NK-92 treated with Interleukin-12 subunit alpha and Interleukin-12 subunit beta, amount 100 ng/mL, for 24 hours (cell line): ENCODE data around the gene RITA1.

Source experiments
- DNase-seq: peaks from one replicate; lab custom pipeline; 2025; lab: John Stamatoyannopoulos, UW

Gene RITA1

DNA sequence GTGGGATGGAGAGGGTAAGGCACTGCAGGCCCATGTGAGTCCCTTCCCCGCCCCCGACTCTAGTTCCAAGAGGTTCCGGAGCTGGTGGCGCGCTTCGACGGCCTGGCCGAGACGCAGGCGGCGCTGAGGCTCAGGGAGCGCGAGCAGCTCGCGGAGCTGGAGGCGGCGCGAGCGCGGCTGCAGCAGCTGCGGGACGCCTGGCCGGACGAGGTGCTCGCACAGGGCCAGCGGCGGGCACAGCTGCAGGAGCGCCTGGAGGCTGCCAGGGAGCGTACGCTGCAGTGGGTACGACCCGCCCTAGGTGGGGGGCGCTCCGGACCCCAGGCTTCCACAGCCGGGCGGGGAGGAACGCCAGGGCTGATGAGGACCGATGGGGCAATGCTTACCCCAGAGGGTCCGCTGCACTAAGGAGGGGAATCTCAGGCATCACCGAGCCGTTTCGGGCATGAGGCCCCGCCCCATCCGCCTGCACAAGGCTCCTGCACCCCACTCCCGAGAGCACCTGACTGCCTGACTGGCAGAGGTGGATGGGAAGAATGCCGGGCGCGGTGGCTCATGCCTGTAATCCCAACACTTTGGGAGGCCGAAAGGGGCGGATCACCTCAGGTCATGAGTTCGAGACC is 31.1 kb upstream of the RITA1 start:
- no peak for DNase-seq

DNA sequence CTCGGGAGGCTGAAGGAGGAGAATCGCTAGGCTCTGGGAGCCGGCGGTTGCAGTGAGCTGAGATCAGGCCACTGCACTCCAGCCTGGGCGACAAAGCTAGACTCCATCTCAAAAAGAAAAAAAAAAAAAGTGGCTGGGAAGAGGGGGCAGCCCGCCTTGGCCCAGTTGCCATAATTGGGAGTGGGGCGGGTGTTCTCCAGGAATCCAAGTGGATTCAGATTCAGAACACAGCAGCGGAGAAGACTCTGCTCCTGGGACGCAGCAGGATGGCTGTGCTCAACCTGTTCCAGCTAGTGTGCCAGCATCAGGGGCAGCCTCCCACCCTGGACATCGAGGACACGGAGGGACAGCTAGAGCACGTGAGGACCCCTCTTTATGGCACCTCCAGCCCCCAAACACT is 30.5 kb upstream of the RITA1 start:
- DNase-seq = no peak

DNA sequence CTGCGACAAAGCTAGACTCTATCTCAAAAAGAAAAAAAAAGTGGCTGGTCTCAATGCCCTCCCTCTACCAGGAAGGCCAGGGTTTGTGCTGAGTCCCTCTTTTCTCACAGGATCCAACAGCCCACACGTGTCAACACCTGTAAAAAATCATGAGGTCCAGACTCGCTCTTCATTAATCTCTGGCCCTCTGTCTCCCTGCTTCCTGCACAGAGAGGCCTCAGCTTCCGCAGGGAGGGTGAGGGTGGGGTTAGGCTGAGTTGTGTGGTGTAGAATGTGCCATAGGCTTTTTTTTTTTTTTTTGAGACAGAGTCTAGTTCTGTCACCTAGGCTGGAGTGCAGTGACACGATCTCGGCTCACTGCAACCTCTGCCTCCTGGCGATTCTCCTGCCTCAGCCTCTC is 29.9 kb upstream of the RITA1 start:
- DNase-seq = no peak

DNA sequence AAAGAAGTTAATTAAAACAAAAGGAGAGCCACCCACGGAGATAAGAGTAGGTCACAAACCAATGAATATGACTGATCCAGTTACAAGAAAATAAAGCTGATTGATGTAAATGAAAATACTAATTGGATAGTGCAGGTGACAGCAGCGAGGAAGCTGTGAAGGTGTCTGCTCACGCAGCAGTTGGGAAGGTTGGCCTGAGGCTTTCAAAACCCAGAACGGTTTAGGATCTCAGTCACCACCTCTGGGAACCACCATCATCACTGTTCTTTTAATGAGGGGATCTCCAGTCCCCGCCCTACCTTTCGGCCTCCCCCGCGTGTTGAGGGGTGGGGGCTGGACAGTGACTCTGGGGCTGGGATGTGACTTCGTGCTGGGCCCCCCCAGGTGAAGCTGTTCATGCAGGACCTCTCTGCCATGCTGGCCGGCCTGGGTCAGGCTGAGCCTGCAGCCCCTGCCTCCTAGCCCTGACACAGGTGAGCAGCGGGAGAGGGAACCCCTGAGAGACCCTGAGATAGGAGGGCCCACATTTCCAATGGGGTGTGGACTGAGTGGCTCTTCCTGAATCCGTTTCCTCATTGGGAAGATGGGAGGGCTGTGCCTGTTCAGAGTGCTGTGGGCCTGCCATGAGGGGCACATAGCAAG is 28.2 kb upstream of the RITA1 start:
- no peak for DNase-seq

DNA sequence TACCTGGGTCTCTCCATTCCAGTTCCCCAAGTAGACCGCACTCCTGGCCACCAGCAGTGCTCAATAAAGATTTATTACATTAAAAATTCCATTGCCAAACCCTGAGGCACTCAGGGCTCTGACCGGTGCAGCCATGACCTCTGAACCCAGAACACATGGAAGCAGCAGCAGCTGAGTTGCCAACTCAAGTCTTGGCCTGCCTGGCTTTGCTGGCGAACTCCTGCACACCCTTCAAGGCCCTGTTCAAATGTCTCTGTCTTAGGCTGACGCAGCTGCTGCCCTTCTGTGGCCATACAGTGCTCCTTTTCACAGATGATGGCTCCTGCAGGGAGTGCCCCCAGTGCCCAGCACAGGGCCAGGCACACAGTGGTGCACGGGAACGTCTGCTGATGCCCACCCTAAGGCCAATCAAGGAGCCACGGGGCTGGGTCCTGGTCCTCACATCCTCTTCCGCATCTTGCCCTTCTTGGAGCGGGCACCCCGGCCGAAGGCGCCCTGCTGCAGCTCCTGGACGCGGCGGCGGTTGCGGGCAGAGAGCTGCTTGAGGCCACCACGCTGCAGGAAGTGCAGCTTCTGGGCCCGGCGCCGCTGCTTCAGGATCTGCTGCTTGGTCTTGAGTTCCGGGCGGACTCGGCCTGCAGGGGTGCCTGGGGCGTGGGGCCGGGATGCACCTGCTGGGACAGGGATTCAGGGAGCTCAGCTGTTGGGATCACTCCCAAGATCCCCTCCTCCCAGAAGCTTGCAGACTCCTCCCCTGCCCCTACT is 26.9 kb upstream of the RITA1 start:
- DNase-seq = no peak

DNA sequence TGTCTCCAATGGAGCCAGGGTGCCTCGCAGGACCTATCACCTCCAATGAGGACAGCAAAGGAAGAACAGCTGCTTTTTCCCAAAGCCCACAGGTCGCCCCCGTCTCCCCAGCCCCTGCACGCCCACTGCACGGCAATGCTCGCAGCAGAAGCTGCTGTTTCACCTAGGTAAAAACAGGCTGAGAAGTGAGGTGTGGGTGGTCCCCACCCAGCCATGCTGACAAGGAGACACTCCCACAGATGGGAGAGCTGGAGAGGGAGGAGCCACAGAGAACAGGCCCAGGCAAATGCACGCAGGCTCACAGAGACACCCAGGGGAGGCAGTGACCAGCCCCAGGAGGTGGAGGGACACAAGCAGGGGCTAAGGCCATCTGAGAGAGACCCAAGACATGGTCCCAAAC is 25.6 kb upstream of the RITA1 start:
- DNase-seq = no peak

DNA sequence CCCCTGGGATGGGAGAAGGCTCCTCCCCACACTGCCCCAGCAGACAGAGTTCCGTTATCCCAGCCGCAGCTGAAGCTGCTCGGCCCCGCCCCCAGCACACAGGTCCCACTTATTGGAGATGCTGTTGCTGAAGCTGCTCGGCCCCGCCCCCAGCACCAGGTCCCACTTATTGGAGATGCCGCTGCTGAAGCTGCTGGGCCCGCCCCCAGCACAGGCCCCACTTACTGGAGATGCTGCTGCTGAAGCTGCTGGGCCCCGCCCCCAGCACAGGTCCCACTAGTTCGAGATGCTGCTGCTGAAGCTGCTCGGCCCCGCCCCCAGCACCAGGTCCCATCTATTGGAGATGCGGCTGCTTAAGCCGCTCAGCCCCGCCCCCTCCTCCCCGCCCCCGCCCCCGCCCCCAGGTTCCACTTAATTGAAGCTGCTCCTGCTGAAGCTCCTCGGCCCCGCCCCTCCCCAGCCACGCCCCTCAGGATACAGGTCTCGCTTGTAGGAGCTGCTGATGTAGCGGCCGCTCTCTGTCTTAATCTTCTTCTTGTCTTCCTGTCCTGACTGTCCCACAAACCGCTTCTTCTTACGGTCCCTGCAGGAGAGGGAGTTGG is 24.0 kb upstream of the RITA1 start:
- no peak for DNase-seq

DNA sequence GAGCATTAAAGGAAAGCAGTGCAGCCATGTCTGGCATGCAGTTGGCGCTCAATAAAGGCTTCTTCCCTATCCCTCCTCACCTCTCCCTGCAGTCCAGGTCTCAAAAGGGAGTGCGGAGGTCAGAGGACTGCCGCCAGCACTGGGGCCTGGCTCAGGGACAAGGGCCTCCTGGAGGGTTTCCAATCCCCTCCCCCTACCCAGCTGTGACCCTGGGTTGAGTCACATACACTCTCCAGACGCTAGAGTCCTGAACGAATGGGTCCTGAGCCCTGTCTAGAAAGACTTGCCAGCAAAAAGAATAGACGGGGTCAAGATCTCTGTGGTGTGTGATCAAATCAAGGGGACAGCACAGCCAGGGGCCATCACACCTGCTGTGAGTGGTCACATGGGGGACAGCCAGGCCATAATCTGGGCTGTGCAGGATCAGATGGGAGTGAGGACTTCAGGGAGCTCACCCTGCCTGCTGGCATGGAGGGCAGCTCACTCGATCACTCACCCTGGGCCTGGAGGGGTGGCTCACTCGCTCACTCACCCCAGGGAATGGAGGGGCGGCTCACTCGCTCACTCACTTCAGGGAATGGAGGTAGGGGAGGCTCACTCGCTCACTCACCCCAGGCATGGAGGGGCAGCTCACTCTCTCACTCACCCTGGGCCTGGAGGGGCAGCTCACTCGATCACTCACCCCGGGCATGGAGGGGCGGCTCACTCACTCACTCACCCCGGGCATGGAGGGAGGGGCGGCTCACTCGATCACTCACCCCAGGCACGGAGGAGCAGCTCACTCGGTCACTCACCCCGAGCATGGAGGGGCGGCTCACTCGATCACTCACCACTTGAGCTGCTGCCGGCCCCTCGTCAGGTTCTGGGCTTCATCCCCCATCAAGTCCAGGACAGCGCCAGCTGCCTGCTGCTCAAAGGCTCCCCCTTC is 23.2 kb upstream of the RITA1 start:
- no peak for DNase-seq

DNA sequence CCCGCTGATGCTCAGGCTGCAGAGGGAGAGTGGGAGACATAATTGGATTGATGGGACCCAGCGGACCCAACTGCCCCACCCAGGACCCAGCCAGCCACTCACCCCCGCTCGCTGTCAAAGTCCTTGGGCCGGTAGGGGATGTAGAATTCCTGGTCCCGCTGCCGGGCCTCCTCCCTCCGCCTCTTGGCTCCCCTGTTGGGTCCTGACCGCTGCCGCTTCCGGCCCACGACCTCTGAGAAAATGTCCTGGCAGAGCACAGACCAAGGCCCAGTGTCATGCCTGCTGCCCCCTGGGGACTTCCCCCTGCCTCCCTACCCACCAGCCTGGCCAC is 22.5 kb upstream of the RITA1 start:
- DNase-seq = no peak

DNA sequence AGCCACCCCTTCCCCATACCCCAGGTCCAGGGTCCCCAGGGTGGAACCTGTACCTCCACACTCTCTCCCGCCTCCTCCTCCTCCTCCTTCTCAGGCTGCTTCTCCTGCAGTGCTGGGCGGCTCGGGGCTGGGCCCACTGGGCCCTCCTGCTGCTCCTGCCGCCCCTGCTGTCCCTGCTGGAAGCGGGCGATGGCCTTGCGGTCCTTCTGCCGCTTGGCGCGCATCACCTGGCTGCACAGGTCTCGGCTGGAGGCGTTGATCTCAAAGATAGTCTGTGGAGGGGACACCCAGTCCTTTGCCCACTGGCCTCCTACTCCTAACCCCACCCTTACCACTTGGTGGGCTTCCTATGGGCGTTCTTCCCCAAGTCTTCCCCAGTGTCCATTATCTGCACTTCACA is 21.5 kb upstream of the RITA1 start:
- no peak for DNase-seq

DNA sequence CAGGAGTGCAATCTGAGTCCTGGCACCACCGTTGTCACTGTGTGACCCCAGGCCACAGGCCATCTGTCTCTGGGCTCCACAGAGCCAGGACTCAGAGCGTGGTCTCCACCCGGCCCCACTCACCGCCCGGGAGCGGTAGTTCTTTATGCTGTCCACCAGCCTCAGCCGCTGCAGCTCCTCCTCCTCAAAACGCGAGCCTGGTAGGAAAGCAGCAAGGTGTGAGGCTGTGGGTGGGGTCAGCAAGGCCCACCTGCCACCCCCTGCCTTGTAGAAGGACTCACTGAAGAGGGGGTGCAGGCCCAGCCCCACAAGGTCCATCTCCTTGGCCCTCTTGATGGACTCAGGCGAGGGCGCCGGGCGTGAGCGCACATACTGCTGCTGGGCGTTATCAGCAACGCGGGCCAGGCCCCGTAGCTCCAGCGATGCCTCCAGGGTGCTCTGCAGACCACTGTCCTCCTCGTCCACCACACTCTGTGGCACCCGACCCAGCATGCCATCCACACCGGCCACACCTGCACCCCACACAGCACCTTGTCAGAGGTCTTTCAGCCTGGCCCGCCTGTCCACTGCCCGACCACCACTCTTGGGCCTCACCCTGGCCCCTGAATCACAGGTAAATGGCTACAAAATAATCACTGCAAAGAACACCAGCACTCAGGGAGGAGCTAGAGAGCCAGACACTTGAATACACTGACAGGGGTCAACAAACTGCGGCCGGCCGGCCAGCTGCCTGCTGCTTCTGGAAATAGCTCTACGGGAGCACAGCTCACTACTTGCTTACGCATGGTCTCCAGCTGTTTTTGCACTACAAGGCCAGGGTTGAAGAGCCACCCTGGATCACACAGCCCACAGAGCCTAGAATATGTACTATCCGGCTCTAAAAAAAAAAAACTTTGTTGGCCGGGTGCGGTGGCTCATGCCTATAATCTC is 19.7 kb upstream of the RITA1 start:
- DNase-seq = no peak

DNA sequence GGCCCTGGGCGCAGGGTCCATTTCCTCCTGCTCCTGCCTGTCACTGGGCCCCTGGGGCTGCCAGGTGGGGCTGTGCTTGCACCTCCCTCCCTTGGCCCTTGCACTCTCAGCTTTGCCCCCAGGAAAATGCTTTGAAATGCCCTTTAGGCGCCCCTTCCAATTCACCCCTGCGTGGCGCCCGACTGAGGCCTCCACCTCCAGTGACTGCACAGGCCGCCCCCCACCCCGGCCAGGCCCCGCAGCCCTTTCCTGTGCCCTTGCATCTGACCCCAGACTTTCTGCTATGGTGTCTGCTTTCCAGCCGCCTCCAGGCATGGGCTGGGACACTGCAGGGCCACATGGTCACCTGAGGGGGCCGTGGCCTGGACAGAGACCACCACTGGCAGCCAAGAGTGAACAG is 17.7 kb upstream of the RITA1 start:
- DNase-seq = no peak

DNA sequence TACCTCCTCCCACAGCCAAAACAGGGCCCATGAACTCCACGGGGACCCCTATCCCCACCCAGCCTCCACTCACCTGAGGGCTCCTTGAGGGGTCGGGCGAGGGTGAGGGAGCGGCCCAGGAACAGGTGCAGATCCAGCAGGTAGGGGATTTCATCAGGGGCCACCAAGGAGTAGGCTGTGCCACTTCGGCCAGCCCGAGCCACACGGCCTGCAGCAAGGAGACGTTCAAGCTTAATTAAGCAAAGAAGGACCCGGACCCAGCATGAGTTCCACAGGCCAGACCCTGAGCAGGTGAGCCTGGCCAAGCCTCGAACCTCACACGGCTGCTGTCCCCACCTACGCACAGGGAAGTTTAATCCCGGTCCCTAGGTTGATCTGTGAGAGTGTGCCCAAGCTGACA is 15.8 kb upstream of the RITA1 start:
- DNase-seq = no peak

DNA sequence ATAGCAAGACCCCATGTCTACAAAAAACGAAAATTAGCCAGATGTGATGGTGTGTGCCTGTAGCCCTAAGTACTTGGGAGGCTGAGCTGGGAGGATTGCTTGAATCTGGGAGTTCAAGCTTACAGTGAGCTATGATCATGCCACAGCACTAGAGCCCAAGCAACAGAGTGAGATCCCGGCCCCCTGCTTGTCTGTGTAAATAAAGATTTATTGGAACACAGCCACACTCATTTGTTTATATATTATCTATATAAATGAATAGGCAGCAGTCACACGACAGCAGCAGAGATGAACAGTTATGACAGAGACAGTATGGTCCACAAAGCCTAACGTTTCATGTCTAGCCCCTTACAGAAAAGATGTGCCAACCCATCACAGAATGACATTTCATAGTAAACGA is 15.1 kb upstream of the RITA1 start:
- DNase-seq = no peak

DNA sequence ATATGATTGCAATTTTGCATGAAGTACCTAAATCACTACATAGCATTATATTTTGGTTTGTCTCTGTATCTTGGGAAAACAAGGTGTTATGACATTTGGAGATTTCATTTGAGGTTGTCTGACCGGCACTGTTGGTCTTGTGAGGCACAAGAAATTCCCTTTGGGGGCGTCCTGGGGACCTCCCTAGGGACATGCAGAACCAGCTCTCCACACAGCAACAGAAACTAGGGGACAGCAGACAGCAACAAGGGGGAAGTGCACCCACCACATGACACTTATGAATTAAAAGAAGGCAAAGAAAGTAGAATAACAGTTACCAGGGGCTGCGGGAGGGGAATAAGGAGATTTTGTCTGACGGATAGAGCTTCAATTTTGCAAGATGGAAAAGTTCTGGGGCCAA is 14.6 kb upstream of the RITA1 start:
- DNase-seq = no peak

DNA sequence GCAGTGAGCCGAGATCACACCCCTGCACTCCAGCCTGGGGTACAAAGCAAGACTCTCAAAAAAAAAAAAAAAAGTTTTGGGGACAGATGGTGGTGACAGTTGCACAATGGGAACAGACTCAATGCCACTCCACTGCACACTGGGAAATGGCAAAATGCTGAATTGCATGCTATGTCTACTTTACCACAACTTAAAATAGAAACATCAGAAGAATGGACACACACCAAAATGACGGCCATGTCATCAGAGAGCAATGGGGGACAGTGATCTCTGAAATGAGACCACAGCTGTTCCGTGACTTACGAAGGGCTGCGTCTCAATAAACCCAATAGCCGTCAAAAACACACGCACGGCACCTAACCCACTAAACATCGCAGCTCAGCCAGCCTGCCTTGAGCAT is 14.0 kb upstream of the RITA1 start:
- DNase-seq = no peak

DNA sequence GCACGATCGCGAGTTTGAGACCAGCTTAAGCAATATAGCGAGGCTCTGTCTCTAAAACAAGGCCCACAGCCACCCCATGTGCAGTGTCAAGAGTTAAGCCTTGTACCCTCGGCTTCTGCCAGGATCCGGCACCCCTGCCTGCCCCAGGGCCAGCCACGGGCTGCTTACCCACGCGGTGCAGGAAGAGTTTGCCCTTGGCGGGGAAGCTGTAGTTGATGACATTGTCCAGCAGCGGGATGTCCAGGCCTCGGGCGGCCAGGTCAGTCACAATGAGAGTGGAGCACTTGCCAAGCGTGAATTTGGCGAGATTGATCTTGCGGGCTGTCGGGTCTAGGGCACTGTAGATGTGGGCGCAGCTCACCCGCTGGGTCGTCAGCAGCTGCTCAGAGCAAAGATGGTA is 13.3 kb upstream of the RITA1 start:
- DNase-seq = no peak

DNA sequence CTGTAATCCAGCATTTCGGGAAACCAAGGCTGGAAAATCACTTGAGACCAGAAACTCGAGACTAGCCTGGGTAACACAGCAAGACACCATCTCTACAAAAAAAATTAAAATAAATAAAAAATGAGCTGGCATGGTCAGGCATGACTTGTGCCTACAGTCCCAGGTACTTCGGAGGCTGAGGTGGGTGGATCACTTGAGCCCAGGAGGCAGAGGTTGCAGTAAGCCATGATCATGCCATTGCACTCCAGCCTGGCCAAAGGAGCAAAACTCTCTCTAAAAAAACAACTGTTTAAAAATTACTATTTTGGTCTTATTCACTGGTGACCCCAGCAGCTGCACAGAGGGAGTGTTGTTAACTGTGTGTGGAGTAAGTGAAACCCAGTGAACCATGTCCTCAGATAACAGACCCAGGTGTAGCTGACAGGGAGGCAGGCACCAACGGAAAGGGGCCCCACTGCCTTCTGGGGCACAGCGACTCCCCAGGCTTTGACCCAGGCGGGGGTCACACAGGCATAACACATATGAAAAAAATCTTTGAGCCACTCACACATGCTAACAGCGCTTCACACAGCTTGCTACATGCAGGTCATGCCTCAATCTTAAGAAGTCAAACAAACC is 12.3 kb upstream of the RITA1 start:
- DNase-seq = no peak

DNA sequence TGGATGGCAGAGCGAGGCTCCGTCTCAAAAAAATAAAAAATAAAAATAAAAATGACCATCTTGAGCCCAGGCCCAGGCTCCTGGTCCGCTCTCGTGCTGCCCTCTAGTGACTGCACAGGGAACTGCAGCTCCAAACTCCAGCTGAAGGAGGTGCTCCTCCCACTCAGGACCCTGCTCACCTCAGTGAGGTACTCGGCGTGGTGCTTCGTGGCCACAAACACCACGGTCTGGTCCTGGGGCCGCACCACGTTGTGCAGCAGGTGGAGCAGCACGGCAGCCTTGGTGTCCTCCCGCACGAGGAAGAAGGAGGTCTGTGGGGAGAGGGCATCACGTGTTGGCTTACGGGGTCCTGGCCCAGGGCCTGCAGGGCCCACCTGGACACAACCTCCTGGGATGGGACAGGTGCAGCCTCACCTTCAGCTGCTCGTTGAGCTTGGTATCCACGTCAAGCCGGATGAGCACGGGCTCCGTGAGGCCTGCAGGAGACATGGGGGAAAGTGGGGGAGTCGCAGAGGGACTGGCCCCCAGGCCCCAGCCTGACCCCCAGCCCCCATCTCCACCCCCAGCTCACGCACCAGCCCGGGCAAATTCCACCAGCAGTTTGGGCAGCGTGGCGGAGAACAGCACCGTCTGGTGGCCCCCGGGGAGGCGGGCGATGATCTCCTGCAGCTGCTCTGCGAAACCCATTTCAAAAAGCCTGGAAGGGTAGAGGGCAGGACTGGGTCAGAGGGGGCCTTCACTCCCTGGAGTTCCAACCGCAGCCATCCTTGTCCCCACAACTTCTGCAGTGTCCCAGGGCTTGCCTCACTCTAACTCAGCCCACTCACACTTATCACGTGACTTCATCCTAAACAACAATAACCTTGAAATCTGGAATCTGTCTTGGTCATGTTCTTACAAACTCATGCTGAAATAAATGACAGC is 10.8 kb upstream of the RITA1 start:
- DNase-seq = peak; percentile 23

DNA sequence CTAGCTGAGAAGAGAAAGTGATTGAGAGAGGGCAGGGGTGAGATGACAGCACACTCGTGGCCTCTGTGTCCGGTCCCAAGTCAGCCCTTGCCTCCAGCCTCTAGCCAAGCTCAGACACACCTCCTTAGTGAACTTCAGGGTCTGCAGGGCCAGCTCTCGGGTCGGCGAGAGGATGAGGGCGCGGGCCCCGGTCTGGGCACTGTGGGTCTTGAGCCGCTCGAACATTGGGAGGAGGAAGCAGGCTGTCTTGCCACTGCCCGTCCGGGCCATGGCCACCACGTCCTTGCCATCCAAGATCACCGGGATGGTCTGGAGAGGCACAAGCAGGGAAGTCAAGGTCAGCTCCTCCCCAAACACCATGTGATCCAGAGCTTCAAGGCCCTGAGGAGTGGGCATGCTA is 6.5 kb upstream of the RITA1 start:
- DNase-seq = no peak
